ENCODE measurements around the gene DAG1. TPM values are rescaled to one million over a fixed set of nuclear protein-coding genes. Genes with fewer than 3 reads are reported as not detected.

DAG1 gene
- total RNA-seq, 1 experiment from 2014 or later = 36.5 TPM

DNA sequence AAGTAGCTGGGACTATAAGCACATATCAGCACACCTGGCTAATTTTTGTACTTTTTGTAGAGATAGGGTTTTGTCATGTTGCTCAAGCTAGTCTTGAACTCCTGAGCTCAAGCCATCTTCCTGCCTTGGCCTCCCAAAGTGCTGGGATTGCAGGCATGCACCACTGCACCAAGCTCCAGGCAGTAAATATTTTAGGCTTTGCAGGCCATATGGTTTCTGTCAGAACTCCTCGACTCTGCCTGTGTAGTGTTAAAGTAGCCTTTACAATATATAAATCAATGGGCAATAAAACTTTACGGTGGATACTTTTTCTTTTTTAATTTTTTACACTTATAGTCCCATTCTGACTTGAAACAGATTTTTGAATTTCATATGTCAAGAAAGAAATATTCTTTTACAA, 41.6 kb downstream of the DAG1 start:
- no peaks in the 10 kb centered on the region for H3K9me3 ChIP-seq (ENCODE audit: low read depth, low read length, poor library complexity, severe bottlenecking)
- H3K36me3 ChIP-seq (ENCODE audit: insufficient read depth, low read length, poor library complexity, severe bottlenecking) = no peaks in the 10 kb centered on the region
- no peak overlapping the region for H3K4me3 ChIP-seq (ENCODE audit: low read depth, low read length, poor library complexity, severe bottlenecking)
- no peaks in the 10 kb centered on the region for H3K27me3 ChIP-seq (replicated peaks; ENCODE audit: insufficient read depth, low read depth, low read length, poor library complexity)
- no peak for DNase-seq (ENCODE audit: low spot score)
- H3K4me1 ChIP-seq (ENCODE audit: insufficient read depth, low read length, poor library complexity, severe bottlenecking) = no peaks in the 10 kb centered on the region
- TF ChIP-seq, protein P1, sequence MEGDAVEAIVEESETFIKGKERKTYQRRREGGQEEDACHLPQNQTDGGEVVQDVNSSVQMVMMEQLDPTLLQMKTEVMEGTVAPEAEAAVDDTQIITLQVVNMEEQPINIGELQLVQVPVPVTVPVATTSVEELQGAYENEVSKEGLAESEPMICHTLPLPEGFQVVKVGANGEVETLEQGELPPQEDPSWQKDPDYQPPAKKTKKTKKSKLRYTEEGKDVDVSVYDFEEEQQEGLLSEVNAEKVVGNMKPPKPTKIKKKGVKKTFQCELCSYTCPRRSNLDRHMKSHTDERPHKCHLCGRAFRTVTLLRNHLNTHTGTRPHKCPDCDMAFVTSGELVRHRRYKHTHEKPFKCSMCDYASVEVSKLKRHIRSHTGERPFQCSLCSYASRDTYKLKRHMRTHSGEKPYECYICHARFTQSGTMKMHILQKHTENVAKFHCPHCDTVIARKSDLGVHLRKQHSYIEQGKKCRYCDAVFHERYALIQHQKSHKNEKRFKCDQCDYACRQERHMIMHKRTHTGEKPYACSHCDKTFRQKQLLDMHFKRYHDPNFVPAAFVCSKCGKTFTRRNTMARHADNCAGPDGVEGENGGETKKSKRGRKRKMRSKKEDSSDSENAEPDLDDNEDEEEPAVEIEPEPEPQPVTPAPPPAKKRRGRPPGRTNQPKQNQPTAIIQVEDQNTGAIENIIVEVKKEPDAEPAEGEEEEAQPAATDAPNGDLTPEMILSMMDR (conservative IDR thresholded peaks at IDR 0.05; ENCODE audit: low read depth, low read length) = no peak
- no peak for TF ChIP-seq EZH2 (IDR thresholded peaks at IDR 0.05; ENCODE audit: borderline replicate concordance, low read depth, low read length, poor library complexity, severe bottlenecking)
- H3K27ac ChIP-seq (ENCODE audit: low read depth, low read length, poor library complexity, severe bottlenecking) = no peak overlapping the region
- BruUV-seq (replicated peaks) = no TSS peak
- intact Hi-C loops (cut with micrococcal nuclease; ENCODE audit: unreplicated experiment) = no loop called here
- ChIA-PET POLR2A (ENCODE audit: low non-redundant PET) (no interaction called here), CTCF (no interaction called here)

DNA sequence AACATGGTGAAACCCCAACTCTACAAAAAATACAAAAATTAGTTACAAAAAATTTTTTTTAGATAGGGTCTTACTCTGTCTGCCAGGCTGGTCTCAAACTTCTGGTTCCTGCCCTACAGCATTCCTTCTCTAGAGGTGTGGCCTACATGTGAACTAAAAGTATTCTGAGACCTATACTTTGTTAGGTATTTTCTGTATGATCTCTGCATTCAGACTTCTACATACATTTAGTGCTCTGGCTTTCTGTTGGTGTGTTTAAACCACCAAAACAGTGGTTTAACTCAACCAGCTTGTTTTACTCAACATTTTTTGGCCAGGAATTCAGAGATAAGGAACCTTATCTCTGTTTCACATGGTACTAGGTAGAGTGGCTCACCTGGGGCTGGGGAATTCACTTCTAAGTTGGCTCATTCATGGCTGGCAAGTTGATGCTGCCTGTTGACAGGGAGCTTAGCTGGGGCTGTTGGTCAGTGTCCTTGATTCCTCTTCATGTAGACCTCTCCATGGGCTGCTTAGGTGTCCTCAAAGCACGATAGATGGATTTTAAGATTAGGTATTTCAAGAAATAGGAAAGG, 42.8 kb downstream of the DAG1 start:
- intact Hi-C loops (cut with micrococcal nuclease; ENCODE audit: unreplicated experiment) = no loop called here
- CTCF ChIA-PET = no interaction called here

DNA sequence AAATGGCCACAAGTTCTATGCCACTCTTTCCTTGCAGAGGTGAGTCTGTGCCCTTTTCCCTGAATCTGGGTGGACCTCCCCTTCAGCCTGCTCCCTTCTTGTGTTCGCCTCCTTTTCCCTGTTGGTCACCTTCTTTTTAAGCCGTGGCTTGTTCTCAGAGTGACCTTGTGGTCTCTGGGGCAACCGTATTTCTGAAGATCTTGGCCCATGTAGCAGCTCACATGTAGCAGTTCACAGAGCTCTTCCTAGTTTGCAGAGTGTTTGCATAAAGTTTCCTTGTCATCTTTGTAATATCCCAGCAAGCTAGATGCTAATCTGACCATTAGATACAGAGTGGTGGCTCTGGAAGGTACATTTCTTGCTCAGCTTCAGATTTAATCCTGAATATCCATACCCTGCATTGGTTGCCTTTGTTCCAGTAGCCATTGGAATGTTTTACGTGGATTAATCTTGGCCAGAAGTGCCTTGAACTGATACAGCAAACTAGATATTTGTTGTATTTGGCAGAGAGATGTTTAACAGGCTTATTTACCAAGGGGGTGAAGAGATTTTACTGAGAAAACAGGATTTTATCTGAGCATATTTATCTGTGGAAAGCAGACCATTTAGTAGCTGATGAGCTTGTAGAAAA, 43.5 kb downstream of the DAG1 start:
- Histone ChIP-seq H3K9me3 (ENCODE audit: low read depth, low read length, poor library complexity, severe bottlenecking) (no peaks in the 10 kb centered on the region), H3K27ac (ENCODE audit: low read depth, low read length, poor library complexity, severe bottlenecking) (no peak overlapping the region), H3K36me3 (ENCODE audit: insufficient read depth, low read length, poor library complexity, severe bottlenecking) (no peaks in the 10 kb centered on the region), H3K27me3 (replicated peaks; ENCODE audit: insufficient read depth, low read depth, low read length, poor library complexity) (no peaks in the 10 kb centered on the region), H3K4me1 (ENCODE audit: insufficient read depth, low read length, poor library complexity, severe bottlenecking) (no peaks in the 10 kb centered on the region), H3K4me3 (ENCODE audit: low read depth, low read length, poor library complexity, severe bottlenecking) (no peak overlapping the region)
- no peak for TF ChIP-seq EZH2 (IDR thresholded peaks at IDR 0.05; ENCODE audit: borderline replicate concordance, low read depth, low read length, poor library complexity, severe bottlenecking)
- TF ChIP-seq, protein P1 (conservative IDR thresholded peaks at IDR 0.05; ENCODE audit: low read depth, low read length) = no peak
- CTCF ChIA-PET = no interaction called here
- no peak for DNase-seq (ENCODE audit: low spot score)
- no TSS peak for BruUV-seq (replicated peaks)
- POLR2A ChIA-PET (ENCODE audit: low non-redundant PET) = no interaction called here
- intact Hi-C loops (cut with micrococcal nuclease; ENCODE audit: unreplicated experiment) = no loop called here

More for the DNA sequence above, 42.8 kb downstream of the DAG1 start:
- TF ChIP-seq EZH2 (IDR thresholded peaks at IDR 0.05; ENCODE audit: borderline replicate concordance, low read depth, low read length, poor library complexity, severe bottlenecking) = no peak
- TF ChIP-seq, protein P1 (conservative IDR thresholded peaks at IDR 0.05; ENCODE audit: low read depth, low read length) = no peak
- Histone ChIP-seq H3K36me3 (ENCODE audit: insufficient read depth, low read length, poor library complexity, severe bottlenecking) (no peaks in the 10 kb centered on the region), H3K27me3 (replicated peaks; ENCODE audit: insufficient read depth, low read depth, low read length, poor library complexity) (no peaks in the 10 kb centered on the region), H3K27ac (ENCODE audit: low read depth, low read length, poor library complexity, severe bottlenecking) (no peak overlapping the region), H3K4me1 (ENCODE audit: insufficient read depth, low read length, poor library complexity, severe bottlenecking) (no peaks in the 10 kb centered on the region), H3K4me3 (ENCODE audit: low read depth, low read length, poor library complexity, severe bottlenecking) (no peak overlapping the region), H3K9me3 (ENCODE audit: low read depth, low read length, poor library complexity, severe bottlenecking) (no peaks in the 10 kb centered on the region)
- BruUV-seq (replicated peaks) = no TSS peak
- DNase-seq (ENCODE audit: low spot score) = no peak
- POLR2A ChIA-PET (ENCODE audit: low non-redundant PET) = no interaction called here
